Measurements from ENCODE around the gene APIP.

Gene APIP

GRCh38 chr11:34886609-34887008, 29.6 kb downstream of the APIP start:
- no peak for DNase-seq

- no peak for DNase-seq
Measured at GRCh38 chr11:34881900-34882299, 34.3 kb downstream of the APIP start.

GRCh38 chr11:34877375-34877975, 38.7 kb downstream of the APIP start:
- no peak for DNase-seq

- DNase-seq, result no peak
Measured at GRCh38 chr11:34874202-34874601, 42.0 kb downstream of the APIP start.

- no peak for DNase-seq
Measured at GRCh38 chr11:34870548-34871196, 45.5 kb downstream of the APIP start.

GRCh38 chr11:34869425-34869824, 46.8 kb downstream of the APIP start:
- no peak for DNase-seq

GRCh38 chr11:34866375-34866774, 49.8 kb downstream of the APIP start:
- DNase-seq, result no peak

- no peak for DNase-seq
Measured at GRCh38 chr11:34865261-34865660, 50.9 kb downstream of the APIP start.

- no peak for DNase-seq
Measured at GRCh38 chr11:34864424-34864823, 51.8 kb downstream of the APIP start.

- DNase-seq, result no peak
Measured at GRCh38 chr11:34863048-34863447, 53.1 kb downstream of the APIP start.

GRCh38 chr11:34860518-34860917, 55.7 kb downstream of the APIP start:
- DNase-seq, result no peak

GRCh38 chr11:34860034-34860433, 56.1 kb downstream of the APIP start:
- no peak for DNase-seq

GRCh38 chr11:34859496-34859895, 56.7 kb downstream of the APIP start:
- DNase-seq, result no peak

GRCh38 chr11:34857463-34857862, 58.7 kb downstream of the APIP start:
- no peak for DNase-seq

- DNase-seq, result no peak
Measured at GRCh38 chr11:34856251-34856650, 59.9 kb downstream of the APIP start.

GRCh38 chr11:34855754-34856095, 60.5 kb downstream of the APIP start:
- DNase-seq, result no peak

GRCh38 chr11:34855021-34855753, 61.0 kb downstream of the APIP start:
- no peak for DNase-seq

- DNase-seq, result no peak
Measured at GRCh38 chr11:34851916-34852315, 64.3 kb downstream of the APIP start.

GRCh38 chr11:34850334-34850733, 65.8 kb downstream of the APIP start:
- DNase-seq, result no peak

- no peak for DNase-seq
Measured at GRCh38 chr11:34846467-34846866, 69.7 kb downstream of the APIP start.

- DNase-seq, result no peak
Measured at GRCh38 chr11:34844463-34845112, 71.6 kb downstream of the APIP start.

GRCh38 chr11:34843271-34843670, 72.9 kb downstream of the APIP start:
- DNase-seq, result no peak

GRCh38 chr11:34840736-34841386, 75.3 kb downstream of the APIP start:
- DNase-seq, result no peak
